ENCODE data around the gene HACD2. TPM values are rescaled to one million over a fixed set of nuclear protein-coding genes. Genes with fewer than 3 reads are reported as not detected.

HACD2 gene
- total RNA-seq, 3 donors from 2014 or later, result 40.9 to 65.0 (median 52.7) TPM

DNA sequence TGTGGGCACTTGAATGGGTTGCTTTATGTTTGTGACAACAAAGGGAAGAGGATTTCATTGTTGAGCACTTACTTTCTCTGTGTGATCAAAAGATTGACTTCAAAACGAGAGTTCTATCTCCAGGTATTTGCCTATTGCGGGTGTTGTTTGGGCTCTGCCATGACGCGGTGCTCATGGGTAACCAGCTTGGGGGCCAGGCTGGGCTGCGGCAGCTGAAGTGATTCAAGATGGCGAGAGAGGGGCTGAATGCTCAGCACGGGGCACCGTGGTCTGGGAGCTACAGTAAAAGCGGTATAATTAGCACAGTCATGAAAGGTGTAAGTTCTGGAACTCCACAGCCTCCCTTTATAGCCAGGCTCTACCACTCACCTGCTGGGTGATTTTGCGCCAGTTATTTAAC, 105.0 kb downstream of the HACD2 start:
- Histone ChIP-seq H3K4me3 (no peak overlapping the region), H3K36me3 (ENCODE audit: low read depth) (no peaks in the 10 kb centered on the region), H3K9me3 (no peaks in the 10 kb centered on the region), H3K4me1 (ENCODE audit: low read depth) (no peaks in the 10 kb centered on the region)
- DNase-seq, result no peak
- intact Hi-C loops (cut with DNase I, micrococcal nuclease), result no loop called here
- no peak for TF ChIP-seq CTCF (IDR thresholded peaks at IDR 0.05)
- ATAC-seq, result no peak

DNA sequence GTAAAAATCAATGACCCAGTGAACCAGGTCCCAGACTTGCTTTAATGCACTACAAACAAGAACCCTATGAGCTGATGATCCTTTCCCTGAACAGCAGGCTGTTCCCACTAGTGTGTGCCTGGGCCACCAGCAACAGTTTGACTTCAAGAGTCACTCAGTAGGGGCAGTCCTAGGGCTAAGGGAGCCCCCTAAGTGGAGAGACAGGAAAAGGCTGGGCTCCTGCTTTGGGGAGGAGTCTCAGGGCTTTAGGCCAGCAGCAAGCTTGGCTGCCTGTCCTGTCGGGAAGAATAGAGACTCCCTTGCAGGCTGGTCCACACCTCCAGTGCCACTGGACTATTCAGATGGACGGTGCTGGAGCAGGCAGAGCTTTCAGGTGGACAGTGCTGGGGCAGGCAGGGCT, 106.5 kb downstream of the HACD2 start:
- intact Hi-C loops (cut with DNase I, micrococcal nuclease), result no loop called here

GRCh38 chr3:123476967-123477750, 107.7 kb downstream of the HACD2 start:
- Histone ChIP-seq H3K4me1 (ENCODE audit: low read depth) (no peaks in the 10 kb centered on the region), H3K36me3 (ENCODE audit: low read depth) (no peaks in the 10 kb centered on the region), H3K9me3 (no peaks in the 10 kb centered on the region), H3K4me3 (no peak overlapping the region)
- intact Hi-C loops (cut with DNase I, micrococcal nuclease), result no loop called here
- DNase-seq (no peak), ATAC-seq (no peak)
- TF ChIP-seq CTCF (IDR thresholded peaks at IDR 0.05), result no peak

More for the DNA sequence above, 106.5 kb downstream of the HACD2 start:
- no peak for ATAC-seq
- Histone ChIP-seq H3K4me3 (no peak overlapping the region), H3K4me1 (ENCODE audit: low read depth) (no peaks in the 10 kb centered on the region), H3K36me3 (ENCODE audit: low read depth) (no peaks in the 10 kb centered on the region), H3K9me3 (no peaks in the 10 kb centered on the region)
- no peak for TF ChIP-seq CTCF (IDR thresholded peaks at IDR 0.05)
- DNase-seq, result no peak

GRCh38 chr3:123475786-123476185, 109.1 kb downstream of the HACD2 start:
- no peak overlapping the region for H3K4me3 ChIP-seq
- no peaks in the 10 kb centered on the region for H3K4me1 ChIP-seq (ENCODE audit: low read depth)
- no peaks in the 10 kb centered on the region for H3K9me3 ChIP-seq
- intact Hi-C loops (cut with DNase I, micrococcal nuclease), result no loop called here
- DNase-seq (no peak), ATAC-seq (no peak)
- no peak for TF ChIP-seq CTCF (IDR thresholded peaks at IDR 0.05)
- H3K36me3 ChIP-seq (ENCODE audit: low read depth), result no peaks in the 10 kb centered on the region

- H3K4me3 ChIP-seq, result no peak overlapping the region
- DNase-seq, result no peak
- no peaks in the 10 kb centered on the region for H3K36me3 ChIP-seq (ENCODE audit: low read depth)
- intact Hi-C loops (cut with DNase I, micrococcal nuclease), result no loop called here
- no peaks in the 10 kb centered on the region for H3K9me3 ChIP-seq
- no peak for TF ChIP-seq CTCF (IDR thresholded peaks at IDR 0.05)
- no peak for ATAC-seq
- no peaks in the 10 kb centered on the region for H3K4me1 ChIP-seq (ENCODE audit: low read depth)
Observed at GRCh38 chr3:123471106-123471505, 113.7 kb downstream of the HACD2 start.

All from mucosa of descending colon (tissue), 3 donors.